ENCODE measurements around the gene ATP1A4. TPM values are rescaled to one million over a fixed set of nuclear protein-coding genes. Genes with fewer than 3 reads are reported as not detected.
A peak's percentile ranks its signal among the peaks of the same experiment; 100 is the strongest.

Gene ATP1A4
- total RNA-seq, 1 donor from 2014 or later = 0.35 TPM

GRCh38 chr1:160210561-160210960 is 59.2 kb downstream of the ATP1A4 start:
- H3K4me3 Mint-ChIP-seq = peak overlapping the region; percentile 73
- H3K27me3 Mint-ChIP-seq (ENCODE audit: low read depth) = no peaks in the 10 kb centered on the region
- no peak for TF ChIP-seq CTCF (conservative IDR thresholded peaks at IDR 0.05)
- no peak for DNase-seq (ENCODE audit: low read depth, low spot score)
- peak overlapping the region; percentile 78 for H3K27ac Mint-ChIP-seq (ENCODE audit: unreplicated experiment)
- peaks cover 60% of the 10 kb centered on the region for H3K4me1 Mint-ChIP-seq
- no peaks in the 10 kb centered on the region for H3K9me3 Mint-ChIP-seq
- peaks cover 19% of the 10 kb centered on the region for H3K36me3 Mint-ChIP-seq (ENCODE audit: low read depth)

- Mint-ChIP-seq H3K27ac (ENCODE audit: unreplicated experiment) (peak overlapping the region; percentile 78), H3K9me3 (no peaks in the 10 kb centered on the region), H3K36me3 (ENCODE audit: low read depth) (peaks cover 19% of the 10 kb centered on the region), H3K4me3 (peak overlapping the region; percentile 23), H3K4me1 (peaks cover 56% of the 10 kb centered on the region), H3K27me3 (ENCODE audit: low read depth) (no peaks in the 10 kb centered on the region)
- no peak for TF ChIP-seq CTCF (conservative IDR thresholded peaks at IDR 0.05)
- DNase-seq (ENCODE audit: low read depth, low spot score) = peak; percentile 45
These were observed 59.8 kb downstream of the ATP1A4 start for GRCh38 chr1:160211046-160211790.

GRCh38 chr1:160214481-160215140 is 63.2 kb downstream of the ATP1A4 start:
- Mint-ChIP-seq H3K4me3 (peak overlapping the region; percentile 68), H3K9me3 (no peaks in the 10 kb centered on the region), H3K4me1 (peaks cover 38% of the 10 kb centered on the region), H3K27ac (ENCODE audit: unreplicated experiment) (peak overlapping the region; percentile 82), H3K27me3 (ENCODE audit: low read depth) (no peaks in the 10 kb centered on the region), H3K36me3 (ENCODE audit: low read depth) (peaks cover 16% of the 10 kb centered on the region)
- no peak for DNase-seq (ENCODE audit: low read depth, low spot score)
- no peak for TF ChIP-seq CTCF (conservative IDR thresholded peaks at IDR 0.05)

- Mint-ChIP-seq H3K27ac (ENCODE audit: unreplicated experiment) (no peak overlapping the region), H3K9me3 (no peaks in the 10 kb centered on the region), H3K27me3 (ENCODE audit: low read depth) (no peaks in the 10 kb centered on the region), H3K4me1 (peaks cover 22% of the 10 kb centered on the region), H3K36me3 (ENCODE audit: low read depth) (peaks cover 15% of the 10 kb centered on the region), H3K4me3 (no peak overlapping the region)
- no peak for TF ChIP-seq CTCF (conservative IDR thresholded peaks at IDR 0.05)
- DNase-seq (ENCODE audit: low read depth, low spot score) = no peak
These were observed 64.9 kb downstream of the ATP1A4 start for GRCh38 chr1:160216301-160216700.

- DNase-seq (ENCODE audit: low read depth, low spot score) = no peak
- H3K36me3 Mint-ChIP-seq (ENCODE audit: low read depth) = peaks cover 9% of the 10 kb centered on the region
- H3K27ac Mint-ChIP-seq (ENCODE audit: unreplicated experiment) = peak overlapping the region; percentile 67
- TF ChIP-seq CTCF (conservative IDR thresholded peaks at IDR 0.05) = no peak
- no peaks in the 10 kb centered on the region for H3K9me3 Mint-ChIP-seq
- H3K27me3 Mint-ChIP-seq (ENCODE audit: low read depth) = no peaks in the 10 kb centered on the region
- H3K4me1 Mint-ChIP-seq = peaks cover 16% of the 10 kb centered on the region
- no peak overlapping the region for H3K4me3 Mint-ChIP-seq
These were observed 66.2 kb downstream of the ATP1A4 start for GRCh38 chr1:160217481-160218051.

Measured in neural crest cell (in vitro differentiated cells).